ENCODE data around the gene TMC8.

The TMC8 gene

GRCh38 chr17:78105551-78105950, 25.0 kb upstream of the TMC8 start:
- TF ChIP-seq GATA2 (IDR thresholded peaks at IDR 0.05; ENCODE audit: low read depth, low read length) = no peak
- no peak for TF ChIP-seq GATA3 (IDR thresholded peaks at IDR 0.05; ENCODE audit: low read depth, low read length)

DNA sequence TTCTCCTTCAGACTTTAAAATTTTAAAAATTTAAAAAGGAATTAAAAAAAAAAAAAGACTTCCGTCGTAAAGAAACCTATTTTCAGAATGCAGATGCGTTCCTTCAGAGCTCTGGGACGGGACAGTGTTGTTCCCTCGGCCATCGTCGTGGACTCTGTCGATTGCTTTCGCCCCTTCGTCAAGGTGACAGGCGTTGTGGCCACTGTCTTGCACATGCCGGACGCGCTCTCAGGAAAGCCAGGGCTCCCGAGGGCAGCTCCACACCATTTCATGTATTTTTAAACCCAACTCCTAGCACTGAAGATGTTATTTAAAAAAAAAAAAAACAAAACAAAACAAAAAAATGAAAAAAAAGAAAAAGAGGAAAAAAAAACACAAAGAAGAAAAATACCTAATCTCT, 24.4 kb upstream of the TMC8 start:
- no peak for TF ChIP-seq GATA3 (IDR thresholded peaks at IDR 0.05; ENCODE audit: low read depth, low read length)
- no peak for TF ChIP-seq GATA2 (IDR thresholded peaks at IDR 0.05; ENCODE audit: low read depth, low read length)

GRCh38 chr17:78107457-78107856, 23.1 kb upstream of the TMC8 start:
- TF ChIP-seq GATA3 (IDR thresholded peaks at IDR 0.05; ENCODE audit: low read depth, low read length) (no peak), GATA2 (IDR thresholded peaks at IDR 0.05; ENCODE audit: low read depth, low read length) (no peak)

GRCh38 chr17:78107976-78108725, 22.4 kb upstream of the TMC8 start:
- TF ChIP-seq GATA3 (IDR thresholded peaks at IDR 0.05; ENCODE audit: low read depth, low read length) = no peak
- TF ChIP-seq GATA2 (IDR thresholded peaks at IDR 0.05; ENCODE audit: low read depth, low read length) = no peak

- TF ChIP-seq GATA2 (IDR thresholded peaks at IDR 0.05; ENCODE audit: low read depth, low read length) = no peak
These were observed 21.7 kb upstream of the TMC8 start for GRCh38 chr17:78108726-78109488.

- TF ChIP-seq GATA2 (IDR thresholded peaks at IDR 0.05; ENCODE audit: low read depth, low read length) = no peak
- no peak for TF ChIP-seq GATA3 (IDR thresholded peaks at IDR 0.05; ENCODE audit: low read depth, low read length)
These were observed 21.1 kb upstream of the TMC8 start for GRCh38 chr17:78109489-78109761.

DNA sequence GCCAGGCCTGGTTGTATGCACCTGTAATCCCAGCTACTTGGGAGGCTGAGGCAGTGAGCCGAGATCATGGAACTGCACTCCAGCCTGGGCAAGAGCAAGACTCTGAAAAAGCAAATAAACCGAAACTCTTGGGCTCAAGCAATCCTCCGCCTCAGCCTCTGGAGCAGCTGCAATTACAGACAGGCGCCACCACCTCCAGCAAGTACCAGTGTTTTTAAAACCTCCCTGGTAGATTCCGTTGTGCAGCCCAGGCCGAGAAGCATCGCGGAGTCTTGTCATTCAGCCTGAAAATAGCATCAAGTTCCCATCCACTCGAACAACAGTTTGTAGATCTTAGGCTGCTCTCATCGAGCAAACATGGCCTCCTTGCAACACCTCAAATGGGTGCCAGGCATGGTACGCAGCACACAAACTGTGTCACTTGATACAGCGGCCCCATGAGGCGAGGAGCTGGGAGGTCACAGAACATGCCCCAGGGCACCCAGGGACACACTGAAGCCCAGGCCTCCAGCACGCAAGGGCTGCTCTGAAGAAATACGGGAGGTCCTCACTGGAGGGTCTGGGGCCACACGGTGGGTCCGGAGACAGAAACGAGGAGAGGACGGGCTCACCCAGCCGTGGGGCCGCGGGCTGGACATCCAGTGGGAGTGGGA, 20.1 kb upstream of the TMC8 start:
- TF ChIP-seq GATA2 (IDR thresholded peaks at IDR 0.05; ENCODE audit: low read depth, low read length) (no peak), GATA3 (IDR thresholded peaks at IDR 0.05; ENCODE audit: low read depth, low read length) (no peak)

DNA sequence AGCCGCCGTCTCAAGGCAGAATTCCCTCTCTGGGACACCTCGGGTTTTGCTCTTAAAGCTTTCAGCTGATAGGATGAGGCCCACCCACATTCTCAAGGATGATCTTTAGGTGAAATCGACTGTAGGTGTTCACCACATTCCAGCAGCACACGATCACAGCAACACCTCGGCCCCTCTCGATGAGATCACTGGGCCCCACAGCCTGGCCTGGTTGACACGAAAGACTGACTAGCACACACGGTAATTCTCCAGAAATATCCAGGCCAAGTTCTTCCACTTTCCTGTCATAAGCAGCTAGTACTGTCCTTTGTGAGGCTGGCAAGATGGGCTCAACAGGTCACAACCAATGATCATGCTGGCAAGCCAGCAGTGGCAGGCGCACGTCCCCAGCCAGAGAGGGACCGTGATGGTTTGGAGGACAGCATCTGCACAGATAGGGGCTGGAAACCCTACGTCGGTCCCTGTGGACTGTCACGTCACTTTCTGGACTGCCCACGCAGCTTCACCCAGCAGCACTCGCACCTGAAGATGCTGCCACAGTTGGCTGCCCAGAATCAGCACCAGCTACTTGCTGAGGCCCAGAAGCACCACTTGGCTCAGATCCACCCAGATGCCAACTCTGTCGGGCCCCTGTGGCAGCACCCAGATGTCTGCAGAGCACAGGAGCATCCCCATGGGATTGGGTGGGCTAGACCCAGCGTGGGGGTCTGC, 19.4 kb upstream of the TMC8 start:
- no peak for TF ChIP-seq GATA2 (IDR thresholded peaks at IDR 0.05; ENCODE audit: low read depth, low read length)
- TF ChIP-seq GATA3 (IDR thresholded peaks at IDR 0.05; ENCODE audit: low read depth, low read length) = no peak

DNA sequence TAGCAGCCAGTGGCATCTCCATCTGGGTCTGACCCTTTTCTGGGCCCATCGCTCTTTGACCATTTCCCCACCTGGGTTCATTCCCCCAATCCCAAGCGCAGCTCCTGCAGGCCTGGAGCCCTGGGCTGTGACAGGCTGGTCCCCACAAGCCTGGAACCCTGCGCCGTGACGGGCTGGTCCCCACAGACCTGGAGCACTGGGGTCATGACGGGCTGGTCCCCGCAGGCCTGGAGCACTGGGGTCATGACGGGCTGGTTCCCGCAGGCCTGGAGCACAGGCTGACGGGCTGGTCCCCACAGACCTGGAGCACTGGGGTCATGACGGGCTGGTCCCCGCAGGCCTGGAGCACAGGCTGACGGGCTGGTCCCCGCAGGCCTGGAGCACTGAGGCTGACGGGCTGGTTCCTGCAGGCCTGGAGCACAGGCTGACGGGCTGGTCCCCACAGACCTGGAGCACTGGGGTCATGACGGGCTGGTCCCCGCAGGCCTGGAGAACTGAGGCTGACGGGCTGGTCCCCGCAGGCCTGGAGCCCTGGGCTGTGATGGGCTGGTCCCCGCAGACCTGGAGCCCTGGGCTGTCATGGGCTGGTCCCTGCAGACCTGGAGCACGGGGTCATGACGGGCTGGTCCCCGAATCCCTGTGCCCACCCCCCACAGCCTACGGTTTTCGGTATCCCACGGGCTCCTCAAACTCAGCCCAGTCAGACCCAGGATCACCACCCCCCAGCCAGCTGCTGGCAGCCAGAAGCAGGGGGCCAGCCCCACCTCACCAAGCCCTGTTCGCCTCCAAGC, 18.6 kb upstream of the TMC8 start:
- TF ChIP-seq GATA2 (IDR thresholded peaks at IDR 0.05; ENCODE audit: low read depth, low read length) (no peak), GATA3 (IDR thresholded peaks at IDR 0.05; ENCODE audit: low read depth, low read length) (no peak)

GRCh38 chr17:78112518-78113471, 17.8 kb upstream of the TMC8 start:
- TF ChIP-seq GATA3 (IDR thresholded peaks at IDR 0.05; ENCODE audit: low read depth, low read length) (no peak), GATA2 (IDR thresholded peaks at IDR 0.05; ENCODE audit: low read depth, low read length) (no peak)

DNA sequence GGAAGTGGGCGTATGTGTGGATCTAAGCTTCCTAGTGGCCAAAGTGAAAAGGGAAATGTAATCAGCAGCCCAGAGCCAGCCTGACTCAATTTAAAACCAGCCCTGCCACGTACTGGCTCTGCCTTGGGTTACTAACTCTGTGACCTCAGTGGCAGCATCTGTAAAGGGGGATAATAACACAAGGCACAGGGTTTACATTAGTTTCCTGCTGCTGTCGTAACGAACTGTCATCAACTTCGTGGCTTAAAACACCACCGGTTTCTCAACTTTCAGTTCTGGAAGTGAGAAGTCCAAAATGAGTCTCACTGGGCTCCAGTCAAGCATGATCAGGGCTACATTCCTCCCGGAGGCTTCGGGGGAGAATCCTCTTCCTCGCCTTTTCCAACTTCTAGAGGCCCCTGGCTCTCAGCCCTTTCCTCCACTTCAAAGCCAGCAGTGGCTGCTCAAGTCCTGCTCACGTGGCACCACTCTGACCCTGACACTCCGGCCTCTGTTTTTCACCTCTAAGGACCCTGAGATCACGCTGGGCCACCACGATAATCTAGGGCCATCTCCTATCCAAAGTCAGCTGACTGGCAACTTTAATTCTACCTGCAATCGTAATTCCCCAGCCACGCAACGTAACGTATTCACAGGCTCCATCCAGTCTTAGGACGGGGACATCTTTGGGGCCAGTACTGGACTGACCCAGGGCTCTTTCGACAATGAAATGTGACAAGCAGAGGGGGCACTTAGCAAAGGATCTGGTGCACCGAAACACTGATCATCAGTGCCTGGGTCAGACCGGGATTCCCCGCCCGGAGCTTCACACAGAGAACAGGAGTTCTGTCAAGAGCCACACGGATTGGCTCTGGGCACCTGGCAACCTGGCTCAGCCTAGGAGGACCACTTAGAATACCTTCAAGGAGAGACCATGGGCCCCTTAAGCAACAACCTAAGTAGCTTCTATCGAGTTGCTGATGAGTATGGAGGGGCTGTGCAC, 16.5 kb upstream of the TMC8 start:
- TF ChIP-seq GATA2 (IDR thresholded peaks at IDR 0.05; ENCODE audit: low read depth, low read length) (no peak), GATA3 (IDR thresholded peaks at IDR 0.05; ENCODE audit: low read depth, low read length) (no peak)
